ENCODE results near the gene LGR5.

DNA sequence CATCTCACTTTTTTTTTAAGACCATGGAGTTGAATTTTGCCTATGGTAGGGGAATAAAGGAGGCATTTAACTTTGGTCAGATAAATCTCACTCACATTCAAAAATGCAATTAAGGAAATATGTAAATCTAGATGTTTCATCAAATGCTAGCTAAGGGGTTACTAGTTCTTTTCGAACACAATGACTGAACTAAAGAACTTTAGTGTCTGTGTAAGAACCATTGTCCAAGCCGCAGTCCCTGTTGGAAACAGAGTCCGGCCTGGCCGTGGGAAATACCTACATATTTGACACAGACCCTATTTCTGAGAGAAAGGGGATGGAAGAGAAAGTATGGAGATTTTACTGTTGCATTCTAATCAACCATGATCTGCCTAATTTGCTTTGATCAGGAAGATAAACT is 17.4 kb downstream of the LGR5 start:
- TF ChIP-seq, protein P1, sequence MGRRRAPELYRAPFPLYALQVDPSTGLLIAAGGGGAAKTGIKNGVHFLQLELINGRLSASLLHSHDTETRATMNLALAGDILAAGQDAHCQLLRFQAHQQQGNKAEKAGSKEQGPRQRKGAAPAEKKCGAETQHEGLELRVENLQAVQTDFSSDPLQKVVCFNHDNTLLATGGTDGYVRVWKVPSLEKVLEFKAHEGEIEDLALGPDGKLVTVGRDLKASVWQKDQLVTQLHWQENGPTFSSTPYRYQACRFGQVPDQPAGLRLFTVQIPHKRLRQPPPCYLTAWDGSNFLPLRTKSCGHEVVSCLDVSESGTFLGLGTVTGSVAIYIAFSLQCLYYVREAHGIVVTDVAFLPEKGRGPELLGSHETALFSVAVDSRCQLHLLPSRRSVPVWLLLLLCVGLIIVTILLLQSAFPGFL (CRISPR knock-in tag; IDR thresholded peaks at IDR 0.05; ENCODE audit: borderline replicate concordance): no peak
- no peak for TF ChIP-seq IRF2 (CRISPR knock-in tag; IDR thresholded peaks at IDR 0.05; ENCODE audit: borderline replicate concordance, low read depth)

Data from WTC11 (cell line).